Mammary epithelial cell (primary cell): ENCODE measurements around the gene SNX24.

ENCODE experiments used
- EZH2 ChIP-seq: IDR thresholded peaks from 2 replicates; pipeline ENCODE4 v1.6.1; 2012; ENCODE audit warnings: low read length, inconsistent platforms, borderline replicate concordance
- TF ChIP-seq, protein P1 (sequence below), 2 donors: IDR thresholded peaks in 1 of 2; conservative IDR thresholded peaks in 1 of 2; 2 replicates each; pipeline ENCODE4 v1.5.1; 2011 to 2012; ENCODE audit warnings: inconsistent platforms in 2 of 2, low read length in 2 of 2, mild to moderate bottlenecking in 2 of 2, control low read depth in 1 of 2, low read depth in 1 of 2; ENCODE audit not compliant: insufficient read depth in 1 of 2; ENCODE audit errors: extremely low read depth in 1 of 2

DNA sequence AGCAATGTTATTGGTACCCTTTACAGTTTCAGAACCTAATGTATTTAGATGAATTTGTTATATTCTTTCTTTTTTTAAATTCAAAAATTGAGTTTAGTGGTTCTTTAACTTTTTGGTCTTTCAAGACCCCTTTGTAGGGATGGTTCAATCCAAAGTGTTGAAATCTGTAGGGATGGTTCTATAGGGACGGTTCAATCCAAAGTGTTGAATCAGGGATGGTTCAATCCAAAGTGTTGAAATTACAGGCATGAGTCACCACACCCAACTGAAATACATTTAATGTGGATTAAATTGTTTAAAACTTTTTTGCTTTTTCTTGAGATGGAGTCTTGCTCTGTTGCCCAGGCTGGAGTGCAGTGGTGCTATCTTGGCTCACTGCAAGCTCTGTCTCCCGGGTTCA, 39.9 kb upstream of the SNX24 start:
- TF ChIP-seq, protein P1, sequence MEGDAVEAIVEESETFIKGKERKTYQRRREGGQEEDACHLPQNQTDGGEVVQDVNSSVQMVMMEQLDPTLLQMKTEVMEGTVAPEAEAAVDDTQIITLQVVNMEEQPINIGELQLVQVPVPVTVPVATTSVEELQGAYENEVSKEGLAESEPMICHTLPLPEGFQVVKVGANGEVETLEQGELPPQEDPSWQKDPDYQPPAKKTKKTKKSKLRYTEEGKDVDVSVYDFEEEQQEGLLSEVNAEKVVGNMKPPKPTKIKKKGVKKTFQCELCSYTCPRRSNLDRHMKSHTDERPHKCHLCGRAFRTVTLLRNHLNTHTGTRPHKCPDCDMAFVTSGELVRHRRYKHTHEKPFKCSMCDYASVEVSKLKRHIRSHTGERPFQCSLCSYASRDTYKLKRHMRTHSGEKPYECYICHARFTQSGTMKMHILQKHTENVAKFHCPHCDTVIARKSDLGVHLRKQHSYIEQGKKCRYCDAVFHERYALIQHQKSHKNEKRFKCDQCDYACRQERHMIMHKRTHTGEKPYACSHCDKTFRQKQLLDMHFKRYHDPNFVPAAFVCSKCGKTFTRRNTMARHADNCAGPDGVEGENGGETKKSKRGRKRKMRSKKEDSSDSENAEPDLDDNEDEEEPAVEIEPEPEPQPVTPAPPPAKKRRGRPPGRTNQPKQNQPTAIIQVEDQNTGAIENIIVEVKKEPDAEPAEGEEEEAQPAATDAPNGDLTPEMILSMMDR (conservative IDR thresholded peaks at IDR 0.05 in 1 of 2, IDR thresholded peaks at IDR 0.05 in 1 of 2; ENCODE audit: extremely low read depth in 1 of 2, insufficient read depth in 1 of 2, low read depth in 1 of 2, low read length in 2 of 2): no peak
- TF ChIP-seq EZH2: no peak
